GM12875 (cell line): ENCODE data around the gene MRFAP1L1.

ENCODE experiments used
- H3K4me3 ChIP-seq: one replicate; pipeline ENCODE4 v1.5.1; 2011; ENCODE audit warnings: low read depth, low read length, control low read depth
- CTCF ChIP-seq: IDR thresholded peaks from 2 replicates; pipeline ENCODE4 v1.5.1; 2011; ENCODE audit warnings: low read depth, mild to moderate bottlenecking, control low read depth, inconsistent platforms, low read length, moderate library complexity, borderline replicate concordance; ENCODE audit not compliant: insufficient read depth

MRFAP1L1 gene

DNA sequence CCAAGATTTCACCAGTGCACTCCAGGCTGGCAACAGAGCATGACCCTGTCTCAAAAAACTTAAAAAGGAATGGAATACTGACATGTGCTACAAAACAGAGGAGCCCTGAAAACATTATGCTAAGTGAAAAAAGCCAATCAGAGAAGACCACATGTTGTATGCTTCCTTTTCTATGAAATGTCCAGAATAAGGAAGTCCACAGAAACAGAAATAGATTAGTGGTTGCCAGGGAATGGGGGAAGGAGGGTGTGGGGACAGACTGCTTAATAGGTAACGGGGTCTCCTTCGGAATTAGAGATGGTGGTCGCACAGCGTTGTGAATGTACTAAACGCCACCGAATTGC, 42.8 kb upstream of the MRFAP1L1 start:
- TF ChIP-seq CTCF, result no peak
- H3K4me3 ChIP-seq, result no peak overlapping the region

DNA sequence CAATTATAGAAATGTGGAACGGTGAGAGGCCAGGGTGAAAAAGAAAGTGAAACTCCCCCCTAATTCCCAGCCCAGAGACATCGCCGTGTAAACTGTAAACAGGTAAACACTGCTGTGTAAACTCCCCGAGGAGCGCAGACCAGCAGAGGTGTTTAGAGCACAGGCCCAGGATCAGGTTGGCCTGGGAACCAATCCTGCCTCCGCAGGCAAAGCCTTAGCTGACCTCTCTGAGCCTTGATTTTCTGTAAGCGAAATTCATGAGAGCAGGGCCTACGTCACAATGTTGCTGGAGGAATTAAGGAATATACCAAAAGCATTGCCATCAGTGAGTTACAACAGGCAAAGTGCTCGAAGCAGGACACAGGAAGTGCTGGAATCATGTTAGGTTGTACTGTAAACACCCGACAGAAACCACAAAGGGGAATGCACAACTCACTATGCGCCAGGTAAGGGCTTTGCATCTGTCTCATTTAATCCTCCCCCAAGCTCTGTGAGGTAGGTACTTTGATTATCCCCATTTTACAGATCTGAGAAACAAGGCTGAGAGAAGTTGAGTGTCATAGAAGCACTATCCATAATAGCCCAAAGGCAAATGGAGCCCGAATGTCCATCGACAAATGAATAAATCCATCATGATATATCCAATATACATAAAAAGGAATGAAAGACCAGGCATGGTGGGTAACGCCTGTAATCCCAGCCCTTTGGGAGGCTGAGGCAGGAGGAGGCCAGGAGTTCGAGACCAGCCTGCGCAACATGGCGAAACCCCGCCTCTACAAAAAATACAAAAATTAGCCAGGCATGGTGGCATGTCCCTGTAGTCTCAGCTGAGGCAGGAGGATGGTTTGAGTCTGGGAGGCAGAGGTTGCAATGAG, 42.2 kb upstream of the MRFAP1L1 start:
- no peak overlapping the region for H3K4me3 ChIP-seq
- TF ChIP-seq CTCF, result no peak

DNA sequence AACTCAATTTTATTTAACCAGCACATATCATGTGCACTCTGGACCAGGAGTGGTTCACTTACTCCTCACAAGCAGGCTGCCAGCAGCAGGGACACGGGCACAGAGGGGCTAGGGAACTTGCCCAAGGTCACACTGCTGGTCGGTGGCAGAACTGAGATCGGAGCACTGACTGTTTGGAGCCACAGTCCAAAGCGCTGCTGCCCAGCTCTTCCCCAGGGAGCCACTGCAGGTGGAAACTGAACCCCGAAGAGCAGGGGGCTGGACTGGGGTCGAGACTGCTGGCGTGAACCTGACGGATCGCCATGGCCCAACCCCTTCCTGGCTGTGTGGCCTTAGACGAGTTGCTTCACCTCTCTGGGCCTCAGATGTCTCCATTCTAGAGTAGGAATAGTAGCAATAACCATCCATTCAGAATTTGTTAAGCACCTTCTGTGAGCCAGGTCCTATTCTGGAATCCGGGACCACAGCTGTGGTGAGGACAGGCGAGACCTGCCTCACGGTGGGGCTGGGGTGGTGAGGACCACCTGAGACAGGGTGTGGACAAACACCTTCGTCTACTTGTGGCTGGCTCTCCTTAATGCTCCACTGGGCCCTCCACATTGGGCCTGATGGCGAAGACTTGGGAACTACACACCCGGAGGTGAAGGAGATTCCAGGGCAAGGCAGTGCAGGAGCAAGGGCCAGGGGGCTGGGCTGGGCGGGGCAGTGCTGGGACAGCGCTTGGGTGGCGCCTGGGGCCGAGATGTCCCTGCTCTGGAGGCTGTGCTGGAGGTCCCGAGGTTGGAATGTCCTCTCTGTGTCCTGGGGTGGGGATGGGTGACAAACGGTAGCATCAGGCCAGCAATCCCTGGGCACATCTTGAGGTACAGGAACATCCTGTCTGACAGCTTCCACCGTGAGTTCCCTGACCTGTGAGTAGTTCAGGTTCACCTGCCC, 40.9 kb upstream of the MRFAP1L1 start:
- TF ChIP-seq CTCF, result no peak

DNA sequence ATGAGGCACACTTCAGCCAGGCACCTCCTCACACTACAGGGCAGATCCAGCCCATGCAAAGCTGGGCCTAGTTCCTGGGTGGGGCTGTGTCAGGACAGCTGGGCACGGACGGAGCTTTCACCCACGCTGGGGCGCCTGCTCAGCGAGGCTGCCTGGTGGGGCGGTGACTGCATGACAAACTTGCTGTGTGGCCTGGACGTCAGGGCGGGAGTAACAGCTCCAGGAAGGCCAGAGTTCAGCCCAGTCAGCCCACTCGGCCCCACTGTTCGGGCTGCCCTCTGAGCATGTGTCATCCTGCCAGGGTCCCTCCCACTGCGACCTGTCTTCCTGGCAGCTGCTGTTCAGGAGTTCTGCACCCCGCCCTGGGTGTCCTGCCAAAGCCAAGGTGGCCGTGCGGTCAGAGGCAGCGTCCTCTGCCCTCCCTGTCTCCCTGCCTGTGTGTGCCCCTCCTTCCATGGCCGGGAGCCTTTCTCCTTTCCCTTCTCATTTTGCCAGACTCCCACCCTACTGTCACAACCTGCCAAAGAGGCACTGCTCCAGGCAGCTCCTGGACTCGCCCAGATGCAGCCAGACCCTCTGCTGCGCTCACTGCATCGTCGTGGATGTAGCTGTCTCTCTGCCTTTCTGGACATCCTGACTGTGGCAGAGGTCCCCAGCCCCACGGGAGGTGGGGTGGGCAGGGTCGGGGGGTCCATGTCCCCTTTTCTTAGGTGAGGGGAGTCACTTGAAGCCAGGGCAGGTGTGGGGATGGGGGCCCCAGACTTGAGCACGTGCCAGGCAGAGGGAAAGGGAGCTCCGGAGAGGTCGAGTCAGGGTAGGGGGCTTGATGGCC, 39.9 kb upstream of the MRFAP1L1 start:
- H3K4me3 ChIP-seq, result no peak overlapping the region
- no peak for TF ChIP-seq CTCF

More for the DNA sequence above, 40.9 kb upstream of the MRFAP1L1 start:
- no peak overlapping the region for H3K4me3 ChIP-seq

- no peak for TF ChIP-seq CTCF
- H3K4me3 ChIP-seq, result no peak overlapping the region
Measured at GRCh38 chr4:6748286-6748685, 38.6 kb upstream of the MRFAP1L1 start.

DNA sequence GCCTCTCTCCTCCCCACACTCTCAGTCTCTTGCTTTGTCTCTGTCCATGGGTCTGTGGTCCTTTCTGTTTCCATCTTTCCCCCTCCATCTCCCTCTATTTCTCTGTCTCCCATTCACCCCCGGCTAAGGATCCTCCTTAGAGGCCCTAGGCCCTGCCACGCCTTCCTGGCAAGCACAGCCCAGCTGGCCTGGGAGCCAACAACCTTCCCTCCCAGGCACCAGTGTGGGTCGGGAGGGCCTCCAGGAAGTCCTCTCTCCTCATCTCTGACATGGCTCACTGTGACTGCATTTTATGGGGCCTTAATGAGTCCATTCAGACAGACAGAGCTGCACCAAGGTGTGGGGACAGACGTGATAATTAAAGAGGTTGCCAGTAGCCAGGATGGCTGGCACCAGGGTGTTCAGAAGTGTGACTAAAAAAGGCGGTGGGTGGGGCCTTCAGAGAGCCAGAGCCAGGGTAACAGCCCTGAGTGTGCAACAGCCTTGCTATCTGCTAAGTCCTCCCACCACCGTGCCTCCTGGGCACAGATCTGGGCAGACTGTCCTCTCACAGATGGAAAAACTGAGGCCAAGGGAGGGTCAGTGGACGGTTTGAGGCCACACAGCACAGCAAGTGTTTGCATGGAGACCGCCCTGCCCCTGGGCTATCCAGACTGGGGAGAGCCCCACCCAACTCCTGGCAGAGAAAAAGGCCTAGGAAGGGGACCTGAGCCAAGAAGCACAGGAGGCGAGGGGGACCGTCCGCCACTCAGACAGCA, 37.8 kb upstream of the MRFAP1L1 start:
- H3K4me3 ChIP-seq, result no peak overlapping the region
- no peak for TF ChIP-seq CTCF
